Endothelial cell of umbilical vein (primary cell): ENCODE results near the gene NCOA5. TPM values are rescaled to one million over a fixed set of nuclear protein-coding genes. Genes with fewer than 3 reads are reported as not detected.

ENCODE experiments used
- BruUV-seq: library from RNA; stranded (reverse); fragments of 400-500 nt; replicated peaks from 2 replicates; lab custom pipeline; 2021; lab: Mats Ljungman, UMichigan
- CTCF ChIA-PET: fragments of 300-600, 350-600 bp; sonication (Branson Sonifier 250); formaldehyde crosslinking; loops from one replicate; lab custom pipeline; 2021; ENCODE audit warnings: antibody characterized with exemption, inconsistent platforms; lab: Charles Lee
- POLR2A ChIA-PET: fragments of 300-600, 350-600 bp; sonication (Branson Sonifier 250); formaldehyde crosslinking; loops from one replicate; lab custom pipeline; 2021; ENCODE audit warnings: antibody characterized with exemption, inconsistent platforms; lab: Charles Lee
- DNase-seq: peaks from one replicate; pipeline ENCODE4 v3.0.0-alpha.2; 2011; ENCODE audit warnings: low read depth, low spot score
- FAIRE-seq: peaks from 2 replicates; lab custom pipeline; 2011; peaks lifted over from hg19 to GRCh38; lab: Jason Lieb, UNC
- H2AFZ ChIP-seq: 2 replicates; pipeline ENCODE4 v1.6.0; 2012; ENCODE audit warnings: low read depth, low read length, control low read depth, inconsistent platforms
- H3K27ac ChIP-seq: 2 replicates; pipeline ENCODE4 v1.5.1; 2011; ENCODE audit warnings: low read depth, mild to moderate bottlenecking, control low read depth, low read length, moderate library complexity; ENCODE audit not compliant: insufficient read depth
- H3K27me3 ChIP-seq, 2 experiments: 2 replicates each; pipeline versions ENCODE4 v1.6.0 to v1.6.1; 2011; ENCODE audit warnings: low read length in 2 of 2, mixed read lengths in 1 of 2; ENCODE audit not compliant: control insufficient read depth in 2 of 2, insufficient read depth in 2 of 2
- H3K36me3 ChIP-seq, 2 experiments: 2 replicates in 1 of 2; 3 replicates in 1 of 2; pipeline ENCODE4 v1.5.1; 2011; ENCODE audit warnings: low read length in 2 of 2, mild to moderate bottlenecking in 1 of 2, moderate library complexity in 1 of 2; ENCODE audit not compliant: control insufficient read depth in 2 of 2, insufficient read depth in 2 of 2; ENCODE audit errors: extremely low read depth in 1 of 2
- H3K4me1 ChIP-seq: 3 replicates; pipeline ENCODE4 v1.5.1; 2011; ENCODE audit warnings: mild to moderate bottlenecking, low read length; ENCODE audit not compliant: control insufficient read depth, insufficient read depth; ENCODE audit errors: extremely low read depth
- H3K4me2 ChIP-seq: 2 replicates; pipeline ENCODE4 v1.6.1; 2011; ENCODE audit warnings: low read length, control low read depth, mixed read lengths; ENCODE audit not compliant: insufficient read depth
- H3K4me3 ChIP-seq, 3 experiments: fragments of 200-600 bp in 1 of 3; sonication (generic), shearing (Covaris generic) in 1 of 3; replicated peaks in 1 of 3; 2 replicates each; pipeline ENCODE4 v1.5.1; 2011 to 2016; ENCODE audit warnings: control low read depth in 3 of 3, low read length in 3 of 3, mild to moderate bottlenecking in 2 of 3, inconsistent platforms in 1 of 3, low read depth in 1 of 3, moderate library complexity in 1 of 3; ENCODE audit not compliant: insufficient read depth in 1 of 3
- H3K79me2 ChIP-seq: 2 replicates; pipeline ENCODE4 v1.6.0; 2012; ENCODE audit warnings: low read length, inconsistent platforms; ENCODE audit not compliant: control insufficient read depth, insufficient read depth
- H3K9ac ChIP-seq: replicated peaks from 2 replicates; pipeline ENCODE3; 2011; ENCODE audit warnings: low read length, control low read depth; ENCODE audit not compliant: insufficient read depth; ENCODE audit errors: extremely low read depth
- H3K9me1 ChIP-seq: replicated peaks from 3 replicates; pipeline ENCODE4 v1.6.0; 2011; ENCODE audit warnings: mild to moderate bottlenecking, low read length; ENCODE audit not compliant: control insufficient read depth, insufficient read depth; ENCODE audit errors: extremely low read depth
- H3K9me3 ChIP-seq: replicated peaks from 2 replicates; pipeline ENCODE4 v1.5.1; 2012; ENCODE audit warnings: low read length, inconsistent platforms; ENCODE audit not compliant: control insufficient read depth, insufficient read depth
- H4K20me1 ChIP-seq: replicated peaks from 2 replicates; pipeline ENCODE3; 2011; ENCODE audit warnings: mild to moderate bottlenecking, low read length; ENCODE audit not compliant: control insufficient read depth, insufficient read depth; ENCODE audit errors: extremely low read depth
- CTCF ChIP-seq, 2 donors: IDR thresholded peaks; 1 replicate in 1 of 2; 2 replicates in 1 of 2; pipeline ENCODE4 v1.5.1; 2011; ENCODE audit warnings: low read length in 2 of 2, mild to moderate bottlenecking in 2 of 2, moderate library complexity in 2 of 2, control low read depth in 1 of 2, inconsistent platforms in 1 of 2, low read depth in 1 of 2; ENCODE audit not compliant: insufficient read depth in 1 of 2; ENCODE audit errors: extremely low read depth in 1 of 2
- EZH2 ChIP-seq: IDR thresholded peaks from 2 replicates; pipeline ENCODE4 v1.6.1; 2012; ENCODE audit warnings: borderline replicate concordance, low read depth, mild to moderate bottlenecking, moderate library complexity, low read length, inconsistent platforms; ENCODE audit not compliant: severe bottlenecking
- FOS ChIP-seq: IDR thresholded peaks from 2 replicates; pipeline ENCODE4 v1.6.1; 2011; ENCODE audit warnings: mild to moderate bottlenecking, low read length, moderate library complexity, borderline replicate concordance; ENCODE audit not compliant: insufficient read depth
- POLR2AphosphoS5 ChIP-seq: IDR thresholded peaks from 2 replicates; pipeline ENCODE4 v1.6.1; 2012; ENCODE audit warnings: low read depth, mild to moderate bottlenecking, control low read depth, low read length, moderate library complexity; ENCODE audit not compliant: insufficient read depth
- dilution Hi-C: fragments of 300-500 bp; cut with MboI; formaldehyde crosslinking; loops from one replicate; pipeline ENCODE4 v1.15.0; 2019; ENCODE audit warnings: low sequenced_read_pairs; ENCODE audit not compliant: extremely low pct_ligation_motif_present
- intact Hi-C: fragments of 100-400 bp; cut with micrococcal nuclease; formaldehyde crosslinking; loops from one replicate; pipeline ENCODE4 v1.10.0; 2022
- polyA plus RNA-seq, 4 experiments: library from polyadenylated mRNA; depleted of rRNA in 3 of 4; stranded (reverse) in 3 of 4; unstranded in 1 of 4; fragments of >200 nt; gene quantifications; 2 replicates each; pipeline versions ENCODE4 v1.2.1 to v1.2.3, GENCODE V29; 2011 to 2012; ENCODE audit warnings: missing spikeins in 1 of 4
- total RNA-seq: library from RNA; stranded (reverse); gene quantifications from 2 replicates; pipeline ENCODE4 v1.2.3, GENCODE V29; 2021

NCOA5 gene
- total and polyA plus RNA-seq, 2 donors (not counting 3 experiments of a cell fraction or from before 2014, with no cell fraction given), result 32.0 to 39.5 TPM

DNA sequence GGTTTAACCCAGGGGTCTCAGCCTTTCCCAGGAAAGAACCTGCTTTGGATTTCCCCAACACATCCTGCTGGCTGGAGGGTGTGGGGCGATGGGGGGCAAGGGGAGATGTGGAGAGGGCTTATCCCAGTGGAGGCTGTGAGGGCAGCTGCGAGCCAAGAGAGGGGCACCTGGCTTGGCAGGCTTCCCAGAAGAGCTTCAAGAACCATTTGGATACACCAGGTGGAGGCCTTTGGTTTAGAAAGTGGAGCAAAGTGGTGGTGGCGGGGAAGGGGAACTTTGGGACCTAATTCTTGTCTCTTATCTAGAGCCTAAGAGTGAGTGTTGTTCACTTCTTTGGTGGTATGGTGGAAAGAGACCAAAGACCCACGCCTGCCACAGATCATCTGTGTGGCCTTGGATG is 40.8 kb upstream of the NCOA5 start:
- Histone ChIP-seq H4K20me1 (no peaks in the 10 kb centered on the region), H3K9me3 (no peaks in the 10 kb centered on the region), H3K4me3 (no peak overlapping the region), H3K27ac (no peak overlapping the region), H3K27me3 (peaks cover 7 to 9% of the 10 kb centered on the region in 2 experiments), H2AFZ (no peak overlapping the region), H3K4me1 (peaks cover 3% of the 10 kb centered on the region), H3K79me2 (no peaks in the 10 kb centered on the region), H3K9ac (no peak overlapping the region), H3K9me1 (no peaks in the 10 kb centered on the region), H3K4me2 (no peak overlapping the region), H3K36me3 (peaks cover 0 to 3% of the 10 kb centered on the region in 2 experiments)
- intact Hi-C loops (loop anchor here (5.0 kb wide), 1 partner anchor 232 kb away; no protein-coding TSS in a partner anchor), dilution Hi-C loops (no loop called here)
- FAIRE-seq, result no peak
- ChIA-PET CTCF (interaction anchor here (1.0 to 6.2 kb wide), 7 partner anchors 32 to 308 kb away, joined by 3 to 77 read pairs (median 4); partner anchors contain the start of gene ELMO2), POLR2A (no interaction called here)
- DNase-seq, result no peak
- BruUV-seq, result no TSS peak
- TF ChIP-seq CTCF (IDR thresholded peaks at IDR 0.05; ENCODE audit: extremely low read depth in 1 of 2, insufficient read depth in 1 of 2, low read depth in 1 of 2, low read length in 2 of 2) (no peak), EZH2 (no peak), FOS (no peak), POLR2AphosphoS5 (no peak)
